Measurements from ENCODE around the gene CFAP126.
"Not testable (repeated sequence)": the region's sequence is repeated elsewhere in the genome, so short reads cannot be mapped to it uniquely, and the experiment has no call there.

Gene CFAP126

GRCh38 chr1:161379071-161379470, 11.4 kb upstream of the CFAP126 start:
- no peak for DNase-seq

DNA sequence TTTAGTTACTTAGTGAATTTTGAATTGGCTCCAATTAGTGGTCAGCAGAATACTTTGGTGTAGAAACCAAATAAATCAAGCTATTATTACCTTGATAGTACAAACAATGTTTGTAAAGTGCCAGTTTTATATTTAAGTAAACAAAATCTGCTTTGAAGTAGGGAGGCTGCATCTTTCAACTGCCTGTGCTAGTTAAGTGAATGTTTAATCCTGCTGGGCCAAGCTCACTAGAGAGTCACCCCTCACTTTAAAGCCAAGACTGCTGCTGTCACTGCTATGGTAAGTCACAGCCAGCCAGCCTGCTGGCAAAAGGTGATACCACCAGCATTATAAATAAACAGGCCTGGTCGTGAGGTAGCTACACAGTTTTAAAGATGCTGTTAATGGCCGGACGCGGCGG, 10.3 kb upstream of the CFAP126 start:
- DNase-seq = no peak

DNA sequence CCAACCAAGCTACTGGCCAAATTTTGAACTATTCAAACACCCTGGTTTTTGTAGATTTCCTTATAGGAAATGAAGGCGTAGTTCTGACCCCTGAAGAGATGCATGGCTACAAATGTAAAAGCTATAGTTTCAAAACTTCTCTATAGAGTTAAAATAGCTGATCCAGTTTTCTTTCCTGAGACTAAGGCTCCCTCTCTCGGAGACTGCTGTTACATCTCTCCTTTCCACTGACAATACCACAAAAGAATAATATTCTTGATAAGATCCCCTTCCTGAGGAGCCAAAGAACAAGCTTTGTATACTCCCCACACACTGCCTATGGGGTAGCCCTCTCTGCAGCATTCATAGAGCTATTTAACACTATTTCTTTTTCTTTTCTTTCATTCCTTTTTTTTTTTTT, 6.7 kb upstream of the CFAP126 start:
- peak; percentile 72 for DNase-seq

DNA sequence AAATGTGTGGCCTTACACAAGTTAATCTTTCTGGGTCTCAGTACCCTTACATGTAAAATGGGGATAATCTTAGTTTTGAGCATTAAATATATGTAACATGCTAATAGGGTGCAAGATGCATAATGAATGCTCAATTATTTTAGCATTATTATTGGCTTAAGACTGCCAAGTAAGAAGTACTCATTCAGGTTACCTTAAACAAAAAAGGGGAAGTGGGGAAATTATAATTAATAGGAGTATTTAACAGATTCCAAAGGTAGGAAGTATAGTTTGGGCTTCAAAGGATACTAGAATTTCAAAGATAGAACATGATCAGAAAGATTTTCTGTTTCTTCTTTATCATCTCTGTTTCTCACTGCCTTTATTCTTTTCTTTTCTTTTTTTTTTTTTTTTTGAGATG, 5.8 kb upstream of the CFAP126 start:
- no peak for DNase-seq

- no peak for DNase-seq
Measured at GRCh38 chr1:161365207-161365606, 2.5 kb downstream of the CFAP126 start.

- no peak for DNase-seq
Measured at GRCh38 chr1:161364332-161364731, 3.3 kb downstream of the CFAP126 start.

DNA sequence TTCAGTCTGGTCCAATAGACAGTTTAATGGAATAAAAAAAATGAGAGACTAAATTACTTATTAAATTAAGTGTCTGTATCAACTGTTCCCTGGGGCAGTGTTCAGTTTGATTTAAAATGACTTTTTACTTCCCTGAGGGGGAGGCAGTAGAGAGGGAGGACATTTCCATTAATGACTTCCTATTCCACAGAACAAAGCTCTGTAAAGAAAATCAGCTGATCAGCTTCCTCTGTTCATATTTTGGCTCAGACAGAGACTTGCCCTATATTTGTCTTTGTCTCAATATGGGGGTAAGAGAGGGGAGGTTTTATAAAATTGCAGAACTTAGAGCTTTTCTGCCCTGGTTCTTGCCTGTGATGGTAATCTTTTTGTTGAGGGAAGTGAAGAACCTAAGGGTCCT, 8.4 kb downstream of the CFAP126 start:
- DNase-seq = peak; percentile 60

GRCh38 chr1:161357073-161357472, 10.6 kb downstream of the CFAP126 start:
- no peak for DNase-seq

- peak; percentile 71 for DNase-seq
Measured at GRCh38 chr1:161351482-161351881, 16.2 kb downstream of the CFAP126 start.

GRCh38 chr1:161350671-161351070, 17.0 kb downstream of the CFAP126 start:
- peak; percentile 42 for DNase-seq

- DNase-seq = no peak
Measured at GRCh38 chr1:161342821-161343220, 24.9 kb downstream of the CFAP126 start.

GRCh38 chr1:161342177-161342576, 25.5 kb downstream of the CFAP126 start:
- no peak for DNase-seq

GRCh38 chr1:161335796-161336195, 31.9 kb downstream of the CFAP126 start:
- DNase-seq = no peak

DNA sequence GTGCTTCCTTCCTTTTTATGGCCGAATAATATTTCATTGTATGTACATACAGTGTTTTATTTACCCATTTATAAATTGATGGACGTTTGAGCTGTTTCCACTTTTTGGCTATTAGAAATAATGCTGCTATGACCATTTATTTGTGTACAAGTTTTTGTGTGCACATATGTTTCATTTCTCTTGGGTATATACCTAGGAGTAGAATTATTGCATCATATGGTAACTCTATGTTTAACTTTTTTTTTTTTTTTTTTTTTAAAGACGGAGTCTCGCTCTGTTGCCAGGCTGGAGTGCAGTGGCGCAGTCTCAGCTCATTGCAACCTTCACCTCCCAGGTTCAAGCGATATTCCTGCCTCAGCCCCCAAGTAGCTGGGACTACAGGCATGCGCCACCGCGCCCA, 34.5 kb downstream of the CFAP126 start:
- no peak for DNase-seq

GRCh38 chr1:161330346-161330745, 37.3 kb downstream of the CFAP126 start:
- DNase-seq = no peak

GRCh38 chr1:161324020-161324419, 43.7 kb downstream of the CFAP126 start:
- DNase-seq = no peak

DNA sequence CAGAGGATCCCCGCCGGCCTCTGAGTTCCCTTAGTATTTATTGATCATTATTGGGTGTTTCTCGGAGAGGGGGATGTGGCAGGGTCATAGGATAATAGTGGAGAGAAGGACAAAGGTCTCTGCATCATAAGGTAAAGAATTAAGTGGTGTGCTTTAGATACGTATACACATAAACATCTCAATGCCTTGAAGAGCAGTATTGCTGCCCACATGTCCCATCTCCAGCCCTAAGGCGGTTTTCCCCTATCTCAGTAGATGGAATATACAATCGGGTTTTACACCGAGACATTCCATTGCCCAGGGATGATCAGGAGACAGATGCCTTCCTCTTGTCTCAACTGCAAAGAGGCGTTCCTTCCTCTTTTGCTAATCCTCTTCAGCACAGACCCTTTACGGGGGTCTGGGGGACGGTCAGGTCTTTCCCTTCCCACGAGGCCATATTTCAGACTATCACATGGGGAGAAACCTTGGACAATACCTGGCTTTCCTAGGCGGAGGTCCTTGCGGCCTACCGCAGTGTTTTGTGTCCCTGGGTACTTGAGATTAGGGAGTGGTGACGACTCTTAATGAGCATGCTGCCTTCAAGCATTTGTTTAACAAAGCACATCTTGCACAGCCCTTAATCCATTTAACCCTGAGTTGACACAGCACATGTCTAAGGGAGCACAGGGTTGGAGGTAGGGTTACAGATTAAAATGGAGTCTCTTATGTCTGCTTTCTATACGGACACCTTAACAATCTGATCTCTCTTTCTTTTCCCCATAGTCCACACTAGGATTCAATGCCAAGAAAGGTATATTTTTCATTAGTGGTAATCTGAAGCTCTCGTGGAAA, 51.6 kb downstream of the CFAP126 start:
- DNase-seq = not testable (repeated sequence)
